NCI-H524 treated with DMSO at 0.1 percent for 48 hours (cell line): ENCODE results near the gene EIF3CL.
"Not testable (repeated sequence)": the region's sequence is repeated elsewhere in the genome, so short reads cannot be mapped to it uniquely, and the experiment has no call there.

Experiments used
- DNase-seq: peaks from one replicate; lab custom pipeline; 2025; lab: John Stamatoyannopoulos, UW

The EIF3CL gene

DNA sequence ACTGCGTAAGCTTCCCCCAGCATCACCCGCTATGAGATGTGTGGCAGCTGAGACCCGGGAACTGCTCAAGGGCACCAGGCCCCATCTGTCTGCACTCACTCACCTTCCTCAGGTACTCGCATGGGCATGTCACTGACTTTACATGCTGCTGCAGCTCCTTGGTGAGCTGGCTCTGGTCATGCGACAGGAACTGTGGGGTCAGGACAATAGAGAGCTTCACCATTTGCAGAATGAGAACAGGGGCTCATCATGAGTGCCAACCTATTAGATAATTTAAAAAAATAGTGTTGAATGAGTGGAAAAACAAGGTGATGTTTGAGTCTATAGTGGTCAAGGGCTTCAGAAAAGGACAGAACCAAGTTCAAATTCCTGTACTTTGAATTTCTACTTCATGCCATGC, 41.0 kb downstream of the EIF3CL start:
- not testable (repeated sequence) for DNase-seq

DNA sequence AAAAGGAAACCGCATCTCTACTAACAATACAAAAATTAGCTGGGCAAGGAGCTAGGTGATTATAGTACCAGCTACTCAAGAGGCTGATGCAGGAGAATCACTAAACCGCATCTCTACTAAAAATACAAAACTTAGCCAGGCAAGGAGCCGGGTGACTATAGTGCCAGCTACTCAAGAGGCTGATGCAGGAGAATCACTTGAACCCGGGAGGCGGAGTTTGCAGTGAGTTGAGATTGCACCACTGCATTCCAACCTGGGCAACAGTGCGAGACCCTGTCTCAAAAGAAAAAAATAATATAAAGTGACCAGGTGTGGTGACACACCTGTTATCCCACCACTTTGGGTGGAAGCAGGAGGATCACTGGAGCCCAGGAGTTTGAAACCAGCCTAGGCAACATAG, 65.4 kb downstream of the EIF3CL start:
- not testable (repeated sequence) for DNase-seq

- not testable (repeated sequence) for DNase-seq
Observed at GRCh38 chr16:28336940-28337710, 66.5 kb downstream of the EIF3CL start.

GRCh38 chr16:28335678-28336077, 68.0 kb downstream of the EIF3CL start:
- not testable (repeated sequence) for DNase-seq

DNA sequence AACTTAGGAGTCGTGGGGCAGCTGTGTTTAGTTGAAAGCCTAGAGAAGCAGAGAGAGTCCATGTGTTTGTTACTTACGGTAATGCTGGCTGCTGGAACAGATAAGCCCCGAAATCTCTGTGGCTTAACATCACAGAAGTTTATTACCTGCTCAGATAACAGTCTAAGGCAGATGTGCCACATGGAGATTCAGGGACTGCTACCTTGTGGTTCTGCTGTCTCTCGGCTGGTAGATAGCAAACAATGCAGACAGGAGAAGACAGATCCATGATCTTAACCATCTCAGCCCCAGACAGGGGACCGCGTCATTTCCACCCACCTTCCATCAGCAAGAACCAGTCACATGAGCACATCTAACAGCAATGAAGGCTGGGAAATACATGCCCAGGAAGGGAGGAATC, 71.0 kb downstream of the EIF3CL start:
- not testable (repeated sequence) for DNase-seq

GRCh38 chr16:28330981-28331380, 72.7 kb downstream of the EIF3CL start:
- not testable (repeated sequence) for DNase-seq

- not testable (repeated sequence) for DNase-seq
Observed at GRCh38 chr16:28330232-28330631, 73.4 kb downstream of the EIF3CL start.
